ENCODE data around the gene BAHCC1. TPM values are rescaled to one million over a fixed set of nuclear protein-coding genes. Genes with fewer than 3 reads are reported as not detected.

Gene BAHCC1
- total RNA-seq, 1 experiment from 2014 or later: 0.17 TPM

DNA sequence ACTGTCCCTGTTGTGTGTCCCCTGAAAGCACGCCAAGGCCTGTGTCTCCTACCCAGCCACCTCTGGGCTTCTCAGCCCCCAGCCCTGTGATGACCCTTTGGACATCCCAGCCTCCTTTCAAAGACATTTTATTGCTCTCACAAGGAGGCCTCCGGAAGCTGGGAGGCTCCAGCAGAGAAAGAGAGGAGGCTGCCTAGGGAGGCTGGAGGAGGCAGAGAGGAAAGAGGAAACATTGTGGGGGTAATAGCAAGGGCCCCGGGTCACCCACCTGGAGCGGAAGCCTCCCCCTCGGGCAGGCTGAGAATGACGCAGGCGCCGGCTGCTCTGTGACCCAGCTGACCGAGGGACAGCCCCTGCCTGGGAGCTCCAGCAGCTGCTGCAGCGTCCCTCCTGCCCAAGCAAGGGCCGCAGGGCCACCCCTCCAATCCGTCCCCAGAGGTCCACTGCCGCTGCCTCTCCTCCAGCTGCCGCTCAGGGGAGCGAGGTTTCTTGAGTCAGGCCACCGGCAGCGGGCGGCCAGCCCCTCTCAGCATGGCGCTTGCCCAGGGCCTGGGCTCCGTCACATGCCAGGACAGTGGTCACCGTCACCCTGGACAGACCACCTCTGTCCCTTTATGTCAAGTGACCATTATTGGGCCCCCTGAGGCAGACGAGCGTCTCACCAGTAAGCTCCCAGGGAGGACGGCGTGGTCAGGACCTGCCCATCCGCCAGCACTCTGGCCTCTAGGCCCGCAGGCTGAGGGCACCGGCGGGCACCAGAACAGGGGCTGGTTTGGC lies 88.0 kb downstream of the BAHCC1 start:
- Mint-ChIP-seq H3K4me3 (ENCODE audit: low read depth, unreplicated experiment) (no peak overlapping the region), H3K36me3 (ENCODE audit: insufficient read depth, unreplicated experiment) (peaks cover 4% of the 10 kb centered on the region), H3K4me1 (ENCODE audit: low read depth, unreplicated experiment) (no peaks in the 10 kb centered on the region), H3K27me3 (ENCODE audit: unreplicated experiment) (peaks cover 29% of the 10 kb centered on the region), H3K27ac (ENCODE audit: unreplicated experiment) (no peak overlapping the region), H3K9me3 (ENCODE audit: low read depth, unreplicated experiment) (no peaks in the 10 kb centered on the region)
- TF ChIP-seq, protein P1, sequence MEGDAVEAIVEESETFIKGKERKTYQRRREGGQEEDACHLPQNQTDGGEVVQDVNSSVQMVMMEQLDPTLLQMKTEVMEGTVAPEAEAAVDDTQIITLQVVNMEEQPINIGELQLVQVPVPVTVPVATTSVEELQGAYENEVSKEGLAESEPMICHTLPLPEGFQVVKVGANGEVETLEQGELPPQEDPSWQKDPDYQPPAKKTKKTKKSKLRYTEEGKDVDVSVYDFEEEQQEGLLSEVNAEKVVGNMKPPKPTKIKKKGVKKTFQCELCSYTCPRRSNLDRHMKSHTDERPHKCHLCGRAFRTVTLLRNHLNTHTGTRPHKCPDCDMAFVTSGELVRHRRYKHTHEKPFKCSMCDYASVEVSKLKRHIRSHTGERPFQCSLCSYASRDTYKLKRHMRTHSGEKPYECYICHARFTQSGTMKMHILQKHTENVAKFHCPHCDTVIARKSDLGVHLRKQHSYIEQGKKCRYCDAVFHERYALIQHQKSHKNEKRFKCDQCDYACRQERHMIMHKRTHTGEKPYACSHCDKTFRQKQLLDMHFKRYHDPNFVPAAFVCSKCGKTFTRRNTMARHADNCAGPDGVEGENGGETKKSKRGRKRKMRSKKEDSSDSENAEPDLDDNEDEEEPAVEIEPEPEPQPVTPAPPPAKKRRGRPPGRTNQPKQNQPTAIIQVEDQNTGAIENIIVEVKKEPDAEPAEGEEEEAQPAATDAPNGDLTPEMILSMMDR (IDR thresholded peaks at IDR 0.05; ENCODE audit: unreplicated experiment): no peak
- intact Hi-C loops (cut with micrococcal nuclease; ENCODE audit: unreplicated experiment): loop anchor here (5.0 to 10.0 kb wide), 2 partner anchors 188 to 231 kb away; partner anchors contain the start of gene SLC38A10
- CTCF ChIA-PET: interaction anchor here (0.6 to 1.6 kb wide), 6 partner anchors 43 to 228 kb away, joined by 3 to 13 read pairs (median 6); no protein-coding TSS in a partner anchor
- no TSS peak for BruUV-seq (replicated peaks)
- no peak for DNase-seq

DNA sequence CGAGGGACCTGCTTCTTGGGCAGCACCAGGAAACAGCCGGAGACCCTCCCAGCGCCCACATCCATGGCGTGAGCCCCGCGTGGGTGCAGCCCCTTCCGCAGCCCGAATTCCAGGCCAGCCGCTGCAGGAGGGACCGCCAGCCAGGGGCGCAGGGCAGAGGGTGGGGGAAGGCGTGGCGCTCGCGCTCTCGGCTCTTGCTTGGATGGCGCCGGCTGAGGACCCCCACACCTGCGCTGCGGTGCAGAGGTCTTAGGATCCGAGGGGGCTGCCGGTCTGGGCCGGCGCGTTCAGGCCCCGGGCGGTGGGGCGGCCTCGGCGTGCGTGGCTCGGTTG lies 88.6 kb downstream of the BAHCC1 start:
- Mint-ChIP-seq H3K36me3 (ENCODE audit: insufficient read depth, unreplicated experiment) (peaks cover 4% of the 10 kb centered on the region), H3K27ac (ENCODE audit: unreplicated experiment) (no peak overlapping the region), H3K27me3 (ENCODE audit: unreplicated experiment) (peaks cover 29% of the 10 kb centered on the region), H3K9me3 (ENCODE audit: low read depth, unreplicated experiment) (no peaks in the 10 kb centered on the region), H3K4me1 (ENCODE audit: low read depth, unreplicated experiment) (no peaks in the 10 kb centered on the region), H3K4me3 (ENCODE audit: low read depth, unreplicated experiment) (peak overlapping the region; percentile 39)
- BruUV-seq (replicated peaks): no TSS peak
- CTCF ChIA-PET: interaction anchor here (0.8 to 1.6 kb wide), 6 partner anchors 43 to 229 kb away, joined by 3 to 13 read pairs (median 8); no protein-coding TSS in a partner anchor
- TF ChIP-seq, protein P1 (IDR thresholded peaks at IDR 0.05; ENCODE audit: unreplicated experiment): no peak
- no peak for DNase-seq
- intact Hi-C loops (cut with micrococcal nuclease; ENCODE audit: unreplicated experiment): loop anchor here (5.0 to 10.0 kb wide), 2 partner anchors 189 to 232 kb away; partner anchors contain the start of gene SLC38A10

DNA sequence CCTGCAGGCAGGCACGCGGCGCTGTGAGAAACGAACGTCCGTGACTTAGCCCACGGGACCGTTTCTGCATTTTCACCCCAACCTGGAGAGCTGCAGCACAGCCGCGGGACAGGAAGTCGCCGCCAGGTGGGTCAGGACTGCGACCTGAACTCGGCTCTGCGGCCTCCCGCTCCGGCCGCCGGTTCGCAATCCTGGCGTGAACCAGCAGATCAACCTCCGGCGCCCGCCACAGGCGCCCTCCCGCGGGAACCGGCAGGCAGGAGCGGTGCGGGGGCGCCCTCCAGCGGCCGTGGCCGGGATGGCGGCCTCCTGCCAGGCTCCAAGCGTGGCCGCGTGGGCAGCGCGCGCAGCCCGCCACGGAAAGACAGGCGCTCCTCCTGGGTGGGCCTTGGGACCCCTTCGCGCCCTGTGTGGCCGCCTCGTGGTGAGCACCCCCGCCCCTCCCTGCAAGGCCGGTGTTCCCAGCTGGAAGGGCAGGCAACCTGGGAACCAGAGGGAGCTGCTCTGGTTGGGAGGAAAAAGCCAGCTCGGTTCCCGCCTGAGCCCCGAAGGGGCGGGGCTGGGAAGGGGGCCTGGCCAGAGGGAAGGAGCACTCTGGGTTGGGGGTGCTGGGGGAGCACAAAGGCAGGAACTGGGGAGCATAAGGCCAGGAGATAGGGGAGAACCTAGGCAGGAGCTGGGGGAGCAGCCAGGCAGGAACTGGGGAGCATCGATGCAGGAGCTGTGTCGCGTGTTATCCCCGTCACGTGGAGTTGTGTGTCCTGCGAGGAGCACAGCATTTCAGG lies 89.1 kb downstream of the BAHCC1 start:
- DNase-seq: peak; percentile 93
- BruUV-seq (replicated peaks): no TSS peak
- no peak overlapping the region for H3K27ac Mint-ChIP-seq (ENCODE audit: unreplicated experiment)
- peak overlapping the region; percentile 39 for H3K4me3 Mint-ChIP-seq (ENCODE audit: low read depth, unreplicated experiment)
- no peaks in the 10 kb centered on the region for H3K4me1 Mint-ChIP-seq (ENCODE audit: low read depth, unreplicated experiment)
- H3K9me3 Mint-ChIP-seq (ENCODE audit: low read depth, unreplicated experiment): no peaks in the 10 kb centered on the region
- TF ChIP-seq, protein P1 (IDR thresholded peaks at IDR 0.05; ENCODE audit: unreplicated experiment): peak; percentile 98
- H3K36me3 Mint-ChIP-seq (ENCODE audit: insufficient read depth, unreplicated experiment): peaks cover 4% of the 10 kb centered on the region
- CTCF ChIA-PET: interaction anchor here (0.6 to 1.6 kb wide), 19 partner anchors 24 to 246 kb away, joined by 3 to 13 read pairs (median 4); partner anchors contain the start of genes BAHCC1, NDUFAF8, SLC38A10 and TEPSIN
- intact Hi-C loops (cut with micrococcal nuclease; ENCODE audit: unreplicated experiment): loop anchor here (5.0 to 10.0 kb wide), 2 partner anchors 190 to 232 kb away; partner anchors contain the start of gene SLC38A10
- H3K27me3 Mint-ChIP-seq (ENCODE audit: unreplicated experiment): peaks cover 24% of the 10 kb centered on the region

DNA sequence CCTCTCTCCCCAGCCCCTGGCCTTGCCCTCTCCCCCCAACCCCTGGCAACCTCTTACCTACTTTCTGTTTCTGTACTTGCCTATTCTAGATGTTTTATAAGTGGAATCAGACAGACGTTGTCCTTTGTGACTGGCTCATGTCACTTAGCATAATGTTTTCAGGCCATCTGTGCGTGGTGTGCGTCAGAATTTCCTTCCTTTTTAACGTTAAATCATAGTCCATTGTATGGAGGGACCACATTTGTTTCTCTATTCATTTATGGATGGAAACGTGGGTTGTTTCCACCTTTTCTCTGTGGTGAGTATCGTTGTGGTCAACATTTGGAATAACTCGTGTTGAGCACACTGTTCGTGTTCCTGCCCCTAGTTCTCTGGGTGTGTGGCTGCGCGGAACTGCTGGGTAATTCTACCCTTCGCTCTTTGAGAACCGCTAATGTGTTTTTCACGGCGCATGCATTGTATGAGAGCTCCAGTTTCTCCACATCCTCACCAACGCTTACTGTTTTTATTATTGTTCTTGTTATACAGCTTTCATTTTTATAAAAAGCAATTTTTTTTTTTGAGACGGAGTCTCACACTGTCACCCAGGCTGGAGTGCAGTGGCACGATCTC lies 91.0 kb downstream of the BAHCC1 start:
- Mint-ChIP-seq H3K9me3 (ENCODE audit: low read depth, unreplicated experiment) (no peaks in the 10 kb centered on the region), H3K27ac (ENCODE audit: unreplicated experiment) (no peak overlapping the region), H3K27me3 (ENCODE audit: unreplicated experiment) (peaks cover 31% of the 10 kb centered on the region), H3K4me3 (ENCODE audit: low read depth, unreplicated experiment) (no peak overlapping the region), H3K36me3 (ENCODE audit: insufficient read depth, unreplicated experiment) (peaks cover 4% of the 10 kb centered on the region), H3K4me1 (ENCODE audit: low read depth, unreplicated experiment) (no peaks in the 10 kb centered on the region)
- CTCF ChIA-PET: no interaction called here
- intact Hi-C loops (cut with micrococcal nuclease; ENCODE audit: unreplicated experiment): loop anchor here (10.0 kb wide), 1 partner anchor 192 kb away; the partner anchor contains the start of gene SLC38A10
- no TSS peak for BruUV-seq (replicated peaks)
- TF ChIP-seq, protein P1 (IDR thresholded peaks at IDR 0.05; ENCODE audit: unreplicated experiment): no peak
- DNase-seq: no peak

Data from Calu3 (cell line).